Large intestine (tissue), 3 donors: ENCODE results near the gene MSI2. TPM values are rescaled to one million over a fixed set of nuclear protein-coding genes. Genes with fewer than 3 reads are reported as not detected.

Source experiments
- DNase-seq, 2 donors: peaks; one replicate each; pipeline versions ENCODE4 v3.0.0 to v3.0.0-alpha.2; 2013
- H3K27ac ChIP-seq: one replicate; pipeline ENCODE4 v1.5.1; 2013; ENCODE audit warnings: low read length
- H3K27me3 ChIP-seq: 2 replicates; pipeline ENCODE4 v1.6.1; 2013; ENCODE audit warnings: low read length; ENCODE audit not compliant: control insufficient read depth, insufficient read depth
- H3K36me3 ChIP-seq: 2 replicates; pipeline ENCODE4 v1.6.1; 2013; ENCODE audit warnings: low read length; ENCODE audit not compliant: control insufficient read depth, insufficient read depth
- H3K4me1 ChIP-seq: one replicate; pipeline ENCODE4 v1.6.1; 2013; ENCODE audit warnings: low read length; ENCODE audit not compliant: control insufficient read depth, insufficient read depth
- H3K4me3 ChIP-seq: one replicate; pipeline ENCODE4 v1.5.1; 2013; ENCODE audit warnings: low read length
- H3K9me3 ChIP-seq: one replicate; pipeline ENCODE4 v1.6.1; 2013; ENCODE audit warnings: mild to moderate bottlenecking, low read depth, low read length, moderate library complexity; ENCODE audit not compliant: control insufficient read depth
- WGBS: methylation state at CpG from one replicate; pipeline ENCODE4 v1.1.5; 2013; ENCODE audit warnings: low lambda C conversion rate; ENCODE audit not compliant: insufficient coverage; 5-methylcytosine and 5-hydroxymethylcytosine counted together
- polyA plus RNA-seq: library from polyadenylated mRNA; unstranded; fragments of 120-200 nt; gene quantifications from one replicate; pipeline ENCODE4 v1.2.1, GENCODE V29; 2013

MSI2 gene
- polyA plus RNA-seq, 1 donor, result 46.1 TPM

- no peaks in the 10 kb centered on the region for H3K27me3 ChIP-seq
These were observed 378.6 kb downstream of the MSI2 start for GRCh38 chr17:57634713-57635465.

GRCh38 chr17:57636274-57636673, 380.0 kb downstream of the MSI2 start:
- H3K9me3 ChIP-seq, result no peaks in the 10 kb centered on the region
- no peaks in the 10 kb centered on the region for H3K27me3 ChIP-seq
- no peak for DNase-seq
- WGBS, result 87% methylated on average over 3 of the region's 9 CpGs
- no peak overlapping the region for H3K27ac ChIP-seq
- H3K36me3 ChIP-seq, result peaks cover 38% of the 10 kb centered on the region
- no peaks in the 10 kb centered on the region for H3K4me1 ChIP-seq
- H3K4me3 ChIP-seq, result no peak overlapping the region

More at GRCh38 chr17:57634713-57635465, 378.6 kb downstream of the MSI2 start:
- Histone ChIP-seq H3K4me3 (no peak overlapping the region), H3K36me3 (peaks cover 42% of the 10 kb centered on the region), H3K27ac (no peak overlapping the region), H3K9me3 (no peaks in the 10 kb centered on the region), H3K4me1 (no peaks in the 10 kb centered on the region)
- WGBS, result no CpG with 5 or more reads among the region's 4 CpGs
- DNase-seq, result no peak

GRCh38 chr17:57636985-57637665, 380.8 kb downstream of the MSI2 start:
- 60% methylated on average over 1 of the region's 20 CpGs for WGBS
- H3K4me1 ChIP-seq, result no peaks in the 10 kb centered on the region
- peaks cover 36% of the 10 kb centered on the region for H3K36me3 ChIP-seq
- DNase-seq, result no peak
- H3K4me3 ChIP-seq, result no peak overlapping the region
- H3K27ac ChIP-seq, result no peak overlapping the region
- no peaks in the 10 kb centered on the region for H3K27me3 ChIP-seq
- H3K9me3 ChIP-seq, result no peaks in the 10 kb centered on the region

DNA sequence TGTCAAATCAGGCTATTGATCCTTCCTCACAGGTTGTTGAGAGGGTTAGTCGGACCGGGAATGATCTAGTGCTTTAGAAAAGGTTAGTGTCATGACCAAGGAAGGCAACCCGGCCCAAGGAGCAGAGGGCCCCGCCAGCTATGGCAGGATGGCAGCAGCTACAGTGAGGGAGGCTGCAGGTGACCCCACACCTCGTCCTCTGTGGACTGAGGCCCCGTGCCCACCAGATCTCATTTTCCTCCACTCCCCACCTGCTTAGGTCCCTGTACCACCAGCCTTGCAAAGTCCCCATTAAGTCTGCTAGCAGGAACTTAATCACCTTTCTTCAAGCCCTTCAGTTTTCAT, 381.3 kb downstream of the MSI2 start:
- Histone ChIP-seq H3K9me3 (no peaks in the 10 kb centered on the region), H3K36me3 (peaks cover 33% of the 10 kb centered on the region), H3K4me3 (no peak overlapping the region), H3K27me3 (no peaks in the 10 kb centered on the region), H3K27ac (no peak overlapping the region), H3K4me1 (no peaks in the 10 kb centered on the region)
- no CpG with 5 or more reads among the region's 6 CpGs for WGBS
- DNase-seq, result no peak

GRCh38 chr17:57638284-57638683, 382.0 kb downstream of the MSI2 start:
- Histone ChIP-seq H3K27me3 (no peaks in the 10 kb centered on the region), H3K27ac (no peak overlapping the region), H3K9me3 (no peaks in the 10 kb centered on the region), H3K4me1 (no peaks in the 10 kb centered on the region), H3K4me3 (no peak overlapping the region), H3K36me3 (peaks cover 30% of the 10 kb centered on the region)
- no peak for DNase-seq
- 100% methylated on average over 3 of the region's 8 CpGs for WGBS

DNA sequence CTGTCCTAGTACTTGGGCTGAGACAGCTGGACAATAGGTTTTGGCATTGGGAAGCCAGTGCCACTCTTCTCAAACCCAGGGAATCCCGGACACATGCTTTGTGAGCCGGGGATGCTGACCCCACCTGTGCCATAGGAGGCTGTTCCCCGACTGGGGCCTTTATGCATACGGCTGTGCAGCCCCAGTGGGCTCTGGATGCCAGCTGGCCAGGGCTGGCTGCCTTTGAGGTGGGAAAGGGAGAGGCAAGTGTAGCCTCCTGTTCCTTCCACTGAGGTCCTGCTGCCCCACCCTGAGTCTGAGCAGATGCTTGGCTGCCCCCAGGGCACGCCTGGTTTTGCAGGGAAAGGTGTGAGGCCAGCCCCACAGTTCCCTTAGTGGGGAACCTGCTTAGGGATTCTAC, 383.1 kb downstream of the MSI2 start:
- Histone ChIP-seq H3K4me3 (no peak overlapping the region), H3K9me3 (no peaks in the 10 kb centered on the region), H3K4me1 (no peaks in the 10 kb centered on the region), H3K27ac (no peak overlapping the region), H3K36me3 (peaks cover 26% of the 10 kb centered on the region), H3K27me3 (no peaks in the 10 kb centered on the region)
- no CpG with 5 or more reads among the region's 5 CpGs for WGBS
- no peak for DNase-seq

DNA sequence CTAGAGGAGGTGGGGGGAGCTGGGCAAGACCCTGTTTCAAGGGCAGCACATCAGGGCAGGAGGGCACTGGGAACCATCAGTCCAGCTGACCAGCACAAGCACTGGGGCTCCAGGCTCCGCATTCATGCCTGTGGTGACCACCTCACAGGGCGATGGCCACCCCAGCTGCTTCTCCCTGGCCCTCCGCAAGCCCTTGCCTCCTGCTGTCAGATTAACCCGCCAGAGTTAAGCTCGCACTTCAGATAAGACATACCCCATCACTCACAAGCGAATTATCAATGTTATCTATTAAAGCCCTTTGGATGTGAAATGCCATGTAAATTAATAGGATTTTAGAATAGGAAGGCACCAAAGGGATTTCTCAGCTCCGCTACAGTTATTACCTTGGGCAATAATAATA, 383.8 kb downstream of the MSI2 start:
- 90% methylated on average over 4 of the region's 7 CpGs for WGBS
- no peaks in the 10 kb centered on the region for H3K9me3 ChIP-seq
- no peaks in the 10 kb centered on the region for H3K4me1 ChIP-seq
- peaks cover 28% of the 10 kb centered on the region for H3K36me3 ChIP-seq
- no peak for DNase-seq
- no peak overlapping the region for H3K4me3 ChIP-seq
- no peak overlapping the region for H3K27ac ChIP-seq
- H3K27me3 ChIP-seq, result no peaks in the 10 kb centered on the region

DNA sequence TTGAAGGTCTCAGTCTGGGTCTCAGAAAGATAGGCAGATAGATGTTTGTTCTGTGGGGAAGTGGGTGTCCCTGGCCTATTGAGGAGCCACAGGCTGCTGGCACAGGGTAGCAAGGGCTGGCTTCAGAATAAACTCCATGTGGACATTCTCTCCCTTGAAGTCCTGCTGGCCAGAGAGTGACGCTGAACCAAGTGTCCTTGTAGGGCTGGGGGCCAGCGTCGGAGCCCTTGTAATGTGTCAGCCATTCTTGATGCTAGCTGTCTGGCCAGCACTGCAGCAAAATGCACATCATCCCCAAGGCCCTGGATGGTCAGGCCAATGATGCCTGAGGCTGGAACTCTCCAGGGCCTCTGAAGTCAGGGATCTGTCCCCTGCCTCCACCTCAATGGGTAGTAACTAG, 385.4 kb downstream of the MSI2 start:
- WGBS, result no CpG with 5 or more reads among the region's 3 CpGs
- Histone ChIP-seq H3K9me3 (no peaks in the 10 kb centered on the region), H3K36me3 (peaks cover 22% of the 10 kb centered on the region), H3K27me3 (no peaks in the 10 kb centered on the region), H3K4me1 (no peaks in the 10 kb centered on the region), H3K27ac (no peak overlapping the region), H3K4me3 (no peak overlapping the region)
- no peak for DNase-seq

DNA sequence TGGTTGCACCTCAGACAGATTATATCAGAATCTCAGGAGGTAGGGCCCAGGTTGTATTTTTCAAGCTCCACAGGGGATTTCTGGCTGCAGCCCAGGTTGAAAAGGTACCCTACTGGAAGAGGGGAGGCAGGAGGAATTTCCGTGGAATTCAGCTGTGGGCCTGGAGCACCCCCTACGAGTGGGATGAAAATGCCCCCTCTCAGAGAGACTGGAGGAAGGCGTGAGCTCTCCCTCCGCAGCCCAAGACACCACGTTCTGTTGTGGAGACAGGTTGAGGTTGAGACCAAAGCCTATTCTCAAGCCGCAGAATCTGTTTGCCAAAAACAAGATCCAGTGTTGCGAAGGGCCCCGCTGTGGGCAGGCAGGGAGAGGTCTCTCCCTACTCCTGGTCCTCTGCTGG, 386.7 kb downstream of the MSI2 start:
- DNase-seq, result no peak
- no peak overlapping the region for H3K27ac ChIP-seq
- H3K27me3 ChIP-seq, result no peaks in the 10 kb centered on the region
- no CpG with 5 or more reads among the region's 8 CpGs for WGBS
- H3K9me3 ChIP-seq, result no peaks in the 10 kb centered on the region
- peaks cover 22% of the 10 kb centered on the region for H3K36me3 ChIP-seq
- H3K4me1 ChIP-seq, result no peaks in the 10 kb centered on the region
- no peak overlapping the region for H3K4me3 ChIP-seq

DNA sequence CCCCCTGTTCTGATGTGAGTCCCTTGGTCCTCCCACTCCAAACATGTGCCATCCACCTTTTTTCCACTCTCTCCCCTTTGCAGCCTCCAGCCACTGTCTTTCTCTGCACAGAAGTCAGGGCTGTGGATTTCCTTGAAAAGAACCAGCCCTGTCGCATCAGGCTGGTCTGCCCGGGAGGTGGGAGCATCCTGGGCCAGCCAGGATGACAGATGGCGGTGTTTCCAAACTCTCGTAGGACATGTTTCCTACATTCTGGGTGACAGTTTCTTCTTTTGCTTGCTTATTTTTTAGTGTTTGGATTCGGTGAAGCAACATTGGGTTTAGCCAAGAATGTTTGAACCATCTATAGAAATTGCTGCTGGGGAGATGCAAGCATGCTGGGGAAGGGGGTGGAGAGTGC, 388.0 kb downstream of the MSI2 start:
- no peak overlapping the region for H3K27ac ChIP-seq
- peaks cover 18% of the 10 kb centered on the region for H3K36me3 ChIP-seq
- no peaks in the 10 kb centered on the region for H3K27me3 ChIP-seq
- no CpG with 5 or more reads among the region's 5 CpGs for WGBS
- no peaks in the 10 kb centered on the region for H3K4me1 ChIP-seq
- H3K9me3 ChIP-seq, result no peaks in the 10 kb centered on the region
- DNase-seq, result no peak
- H3K4me3 ChIP-seq, result no peak overlapping the region
